Heart left ventricle (tissue), 13 donors: ENCODE measurements around the gene KLHL7.

ENCODE experiments used
- CTCF ChIP-seq, 12 donors: fragments of 200-600 bp; sonication (generic) in 4 of 12; IDR thresholded peaks; one replicate each; pipeline versions ENCODE4 v1.5.0 to v1.8.0; 2018 to 2022; ENCODE audit warnings: antibody characterized with exemption in 12 of 12, mild to moderate bottlenecking in 5 of 12
- POLR2A ChIP-seq, 2 donors: fragments of 450-650 bp; IDR thresholded peaks; one replicate each; pipeline ENCODE4 v1.6.1; 2017; ENCODE audit warnings: antibody characterized with exemption in 2 of 2, mild to moderate bottlenecking in 2 of 2, moderate library complexity in 2 of 2
- donor health status: ischemic (EF 13 %, LVEDD 7.1; RV severe dilation, severe dysfunction).
- donor health status: DM: no; HTN: yes; CAD: no.
- donor health status: DM: no; HTN: no; CAD: no.
- donor health status: ischemic (EF 25% LVEDD 6.9; RV normal size, moderate dysfunction).
- donor health status: ischemic (EF 25% LVEDD 5.7; RV mildly dilated, moderate dysfunction).
- donor health status: ischemic (EF 35%, LVEDD 5.7; RV mildly dilated, moderate dysfunction).
- donor health status: nonischemic (EF 11% LVEDD 7.7; RV severe dilation, severe dysfunction).
- donor health status: DM: yes; HTN: yes; CAD: no.
- donor health status: PGD.
- donor health status: ischemic (EF 29% LVEDD 5.4; RV normal size, mild dysfunction).
- donor health status: nonischemic (EF 23%, LVEDD 6.1; RV moderate dilation, normal function).

- TF ChIP-seq CTCF (IDR thresholded peaks at IDR 0.05): no peak
- no peak for TF ChIP-seq POLR2A (IDR thresholded peaks at IDR 0.05)
Measured at GRCh38 chr7:23212395-23212794, 106.8 kb downstream of the KLHL7 start.
